K562 (cell line): ENCODE measurements around the gene HMCN1. TPM values are rescaled to one million over a fixed set of nuclear protein-coding genes. Genes with fewer than 3 reads are reported as not detected.

ENCODE experiments used
- ATAC-seq: fragments of 200-7000 bp; cut with Tn5 transposase; 3 replicates; pipeline ENCODE4 v1.9.1; 2020; ENCODE audit warnings: moderate library complexity
- BruUV-seq: library from RNA; stranded (reverse); fragments of 400-500 nt; replicated peaks from 2 replicates; lab custom pipeline; 2021; lab: Mats Ljungman, UMichigan
- CTCF ChIA-PET: fragments of 300-600 bp; formaldehyde crosslinking; extraction: SDS; loops from one replicate; lab custom pipeline; 2021; ENCODE audit warnings: low intra/inter-chr PET ratio; lab: Yijun Ruan, JAX
- POLR2A ChIA-PET: fragments of 300-600, 350-650 bp; sonication (Branson Sonifier 250); formaldehyde crosslinking; extraction: SDS; loops from one replicate; lab custom pipeline; 2021; ENCODE audit warnings: antibody characterized with exemption, inconsistent platforms; lab: Yijun Ruan, JAX
- DNase-seq, 4 experiments: peaks; one replicate each; pipeline versions ENCODE4 v3.0.0 to v3.0.0-alpha.2; 2011 to 2018; ENCODE audit warnings: low spot score in 3 of 4, mixed read lengths in 3 of 4; ENCODE audit errors: extremely low read depth in 1 of 4
- FAIRE-seq: peaks from 2 replicates; lab custom pipeline; 2011; peaks lifted over from hg19 to GRCh38; lab: Jason Lieb, UNC
- H2AFZ ChIP-seq: 2 replicates; pipeline ENCODE4 v1.6.0; 2011; ENCODE audit warnings: low read depth, low read length, control low read depth, inconsistent platforms
- H3K27ac ChIP-seq: fragments of 200-600 bp; 3 replicates; pipeline ENCODE4 v1.8.0; 2011; ENCODE audit warnings: low read depth, mild to moderate bottlenecking, control low read depth, inconsistent platforms, low read length, moderate library complexity, mixed read lengths; ENCODE audit errors: extremely low read depth
- H3K27me3 ChIP-seq, 2 experiments: fragments of 300-600 bp in 1 of 2; 2 replicates in 1 of 2; 3 replicates in 1 of 2; pipeline versions ENCODE4 v1.6.0 to v1.8.0; 2011; ENCODE audit warnings: inconsistent platforms in 2 of 2, low read length in 2 of 2, mild to moderate bottlenecking in 1 of 2, mixed read lengths in 1 of 2, moderate library complexity in 1 of 2; ENCODE audit not compliant: control insufficient read depth in 2 of 2, insufficient read depth in 2 of 2
- H3K36me3 ChIP-seq: fragments of 300-600 bp; 3 replicates; pipeline ENCODE4 v1.8.0; 2011; ENCODE audit warnings: mild to moderate bottlenecking, low read length, inconsistent platforms; ENCODE audit not compliant: control insufficient read depth, insufficient read depth
- H3K4me1 ChIP-seq, 2 experiments: fragments of 200-600 bp in 1 of 2; replicated peaks in 1 of 2; 2 replicates in 1 of 2; 3 replicates in 1 of 2; pipeline versions ENCODE4 v1.5.1 to v1.8.0; 2011; ENCODE audit warnings: inconsistent platforms in 2 of 2, low read length in 2 of 2, mild to moderate bottlenecking in 1 of 2, mixed read lengths in 1 of 2, moderate library complexity in 1 of 2; ENCODE audit not compliant: control insufficient read depth in 2 of 2, insufficient read depth in 2 of 2
- H3K4me2 ChIP-seq: 2 replicates; pipeline ENCODE4 v1.6.1; 2011; ENCODE audit warnings: low read length, control low read depth, inconsistent platforms, mixed read lengths; ENCODE audit not compliant: insufficient read depth
- H3K4me3 ChIP-seq: fragments of 200-600 bp; sonication (generic), shearing (Covaris generic); 2 replicates; pipeline ENCODE4 v1.5.1; 2016; ENCODE audit warnings: control low read depth, inconsistent platforms
- H3K79me2 ChIP-seq: fragments of 200-600 bp; 3 replicates; pipeline ENCODE4 v1.8.0; 2011; ENCODE audit warnings: low read length, inconsistent platforms; ENCODE audit not compliant: control insufficient read depth, insufficient read depth
- H3K9ac ChIP-seq, 2 experiments: 2 replicates each; pipeline versions ENCODE4 v1.6.0 to v1.6.1; 2011; ENCODE audit warnings: low read depth in 2 of 2, low read length in 2 of 2, control low read depth in 1 of 2, inconsistent platforms in 1 of 2, mild to moderate bottlenecking in 1 of 2, mixed read lengths in 1 of 2; ENCODE audit not compliant: insufficient read depth in 1 of 2
- H3K9me1 ChIP-seq: one replicate; pipeline ENCODE4 v1.6.0; 2011; ENCODE audit warnings: inconsistent platforms, mild to moderate bottlenecking, low read length, moderate library complexity; ENCODE audit not compliant: control insufficient read depth, insufficient read depth
- H3K9me3 ChIP-seq: replicated peaks from 2 replicates; pipeline ENCODE4 v1.5.1; 2011; ENCODE audit warnings: low read depth, low read length, inconsistent platforms; ENCODE audit not compliant: control insufficient read depth, insufficient read depth
- H4K20me1 ChIP-seq: replicated peaks from 2 replicates; pipeline ENCODE4 v1.6.1; 2011; ENCODE audit warnings: low read length, inconsistent platforms, mixed read lengths; ENCODE audit not compliant: control insufficient read depth, insufficient read depth
- BHLHE40 ChIP-seq: IDR thresholded peaks from 2 replicates; pipeline ENCODE4 v1.6.1; 2011; ENCODE audit warnings: low read length, improper control_type of control experiment
- CAMTA2 ChIP-seq: fragments of 250-450 bp; sonication (Bioruptor Pico); conservative IDR thresholded peaks from 2 replicates; pipeline ENCODE4 v1.5.1; 2022
- CBX8 ChIP-seq: fragments of 200-600 bp; sonication (generic); IDR thresholded peaks from 2 replicates; pipeline ENCODE4 v1.6.1; 2012; ENCODE audit warnings: borderline replicate concordance, mixed run types, low read depth, mild to moderate bottlenecking, moderate library complexity, mixed read lengths, low read length, control low read depth, inconsistent platforms; ENCODE audit not compliant: poor library complexity, severe bottlenecking; ENCODE audit errors: extremely low read depth
- DIDO1 ChIP-seq: fragments of 450-650 bp; IDR thresholded peaks from 2 replicates; pipeline ENCODE4 v1.6.1; 2016; ENCODE audit warnings: low read depth, missing biosample characterization, missing genetic modification characterization
- FOSL1 ChIP-seq: fragments of 200-800 bp; sonication (Bioruptor generic); conservative IDR thresholded peaks from 2 replicates; pipeline ENCODE4 v1.6.1; 2016; ENCODE audit warnings: missing genetic modification characterization, missing compliant biosample characterization
- L3MBTL2 ChIP-seq: fragments of 450-650 bp; IDR thresholded peaks from 2 replicates; pipeline ENCODE4 v1.6.1; 2016; ENCODE audit warnings: mild to moderate bottlenecking, moderate library complexity
- POLR2G ChIP-seq: fragments of 200-400 bp; formaldehyde crosslinking; IDR thresholded peaks from 2 replicates; pipeline ENCODE4 v1.6.1; 2017; ENCODE audit warnings: low read depth, mild to moderate bottlenecking, antibody characterized with exemption, low read length, moderate library complexity
- RBM14 ChIP-seq: fragments of 200-400 bp; formaldehyde crosslinking; IDR thresholded peaks from 2 replicates; pipeline ENCODE4 v1.6.1; 2018; ENCODE audit warnings: low read depth, mild to moderate bottlenecking, low read length, moderate library complexity, borderline replicate concordance; ENCODE audit not compliant: insufficient read depth
- RERE ChIP-seq: sonication (generic); formaldehyde crosslinking; IDR thresholded peaks from 2 replicates; pipeline ENCODE4 v1.8.0; 2023; ENCODE audit warnings: missing genetic modification reagents, mild to moderate bottlenecking, borderline replicate concordance
- ZBTB9 ChIP-seq: fragments of 450-650 bp; formaldehyde crosslinking; IDR thresholded peaks from 2 replicates; pipeline ENCODE4 v1.4.0; 2020; ENCODE audit warnings: mild to moderate bottlenecking, moderate library complexity
- ZNF311 ChIP-seq: fragments of 250-450 bp; sonication (Bioruptor Pico); IDR thresholded peaks from 2 replicates; pipeline ENCODE4 v1.4.0; 2020; ENCODE audit warnings: mild to moderate bottlenecking, moderate library complexity
- ZNF408 ChIP-seq: fragments of 250-450 bp; sonication (Bioruptor Pico); IDR thresholded peaks from 2 replicates; pipeline ENCODE4 v1.4.0; 2020; ENCODE audit warnings: low read depth, mild to moderate bottlenecking, moderate library complexity
- WGBS: fragments of 100-300 bp; shearing (Covaris generic); methylation state at CpG from one replicate; pipeline ENCODE4 v1.1.6; 2016; ENCODE audit warnings: low coverage, mixed read lengths; ENCODE audit not compliant: insufficient coverage; ENCODE audit errors: missing lambda C conversion rate; 5-methylcytosine and 5-hydroxymethylcytosine counted together
- in situ Hi-C: fragments of 300-500 bp; cut with MboI; formaldehyde crosslinking; loops from 4 replicates; pipeline ENCODE4 v1.15.0; 2018; ENCODE audit warnings: inconsistent platforms, mixed read lengths
- intact Hi-C: fragments of 100-400 bp; cut with micrococcal nuclease; formaldehyde crosslinking; loops from 2 replicates; pipeline ENCODE4 v1.14.2; 2022
- polyA plus RNA-seq, 8 experiments: library from polyadenylated mRNA; depleted of rRNA in 4 of 8; stranded (reverse) in 5 of 8; unstranded in 3 of 8; fragments of >200 nt; fragmentation: Nextera tagmentation in 2 of 8; fragmentation: Illumina TruSeq in 1 of 8; extraction: Ambion mirVana in 2 of 8; extraction: Trizol in 1 of 8; gene quantifications; 2 replicates each; pipeline versions ENCODE4 v1.2.1 to v1.2.3, GENCODE V29; 2011 to 2014; ENCODE audit warnings: inconsistent platforms in 1 of 8, missing spikeins in 1 of 8
- total RNA-seq, 7 experiments: library from RNA; depleted of rRNA in 6 of 7; stranded (reverse); fragments of >200 nt in 6 of 7; fragmentation: Illumina TruSeq in 2 of 7; extraction: Trizol in 2 of 7; gene quantifications; 2 replicates each; pipeline versions ENCODE4 v1.2.1 to v1.2.3, GENCODE V29; 2011 to 2021; ENCODE audit warnings: low replicate concordance in 1 of 7
- TF ChIP-seq, protein P1 (sequence below): fragments of 450-650 bp; formaldehyde crosslinking; IDR thresholded peaks from 2 replicates; pipeline ENCODE4 v1.4.0; 2022; ENCODE audit warnings: mild to moderate bottlenecking, moderate library complexity

HMCN1 gene
- total and polyA plus RNA-seq, 9 of the 15 experiments (the other 6 are each of a cell fraction or from before 2014, with no cell fraction given): 0.07 to 0.36 (median 0.21) TPM

DNA sequence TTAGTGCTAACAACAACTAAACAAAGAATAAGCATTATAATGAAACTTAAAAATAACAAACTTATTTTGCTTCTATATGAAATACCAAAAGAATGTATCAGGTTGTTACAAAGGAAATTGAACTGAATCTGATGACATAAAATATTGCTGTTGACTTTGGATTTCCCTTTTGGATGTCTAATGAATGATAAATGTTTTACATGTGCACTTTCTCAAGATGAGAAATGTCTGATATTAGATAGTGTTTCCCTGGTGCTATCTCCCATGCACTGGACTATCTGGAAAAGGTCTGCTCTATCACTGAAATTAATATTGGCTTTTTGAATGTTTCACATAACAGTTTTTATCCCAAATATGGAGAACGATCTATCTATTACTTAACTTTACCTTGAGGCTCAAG, 179.9 kb downstream of the HMCN1 start:
- in situ Hi-C loops (no loop called here), intact Hi-C loops (no loop called here)
- ATAC-seq: no peak
- no peak overlapping the region for H3K9ac ChIP-seq
- H3K9me1 ChIP-seq: no peaks in the 10 kb centered on the region
- ChIA-PET POLR2A (no interaction called here), CTCF (no interaction called here)
- no peak overlapping the region for H2AFZ ChIP-seq
- H3K36me3 ChIP-seq: no peaks in the 10 kb centered on the region
- DNase-seq: no peak
- no peak for FAIRE-seq
- BruUV-seq: no TSS peak
- no peak overlapping the region for H3K27ac ChIP-seq
- no peaks in the 10 kb centered on the region for H3K9me3 ChIP-seq
- no peaks in the 10 kb centered on the region for H3K27me3 ChIP-seq
- no peak overlapping the region for H3K4me2 ChIP-seq
- 9% methylated on average over 1 of the region's 1 CpG for WGBS
- H3K4me1 ChIP-seq: no peaks in the 10 kb centered on the region
- TF ChIP-seq DIDO1 (tag): no peak
- TF ChIP-seq FOSL1 (tag): no peak
- no peak for TF ChIP-seq CAMTA2
- no peak for TF ChIP-seq L3MBTL2
- no peak for TF ChIP-seq ZBTB9 (CRISPR knock-in tag)
- no peak for TF ChIP-seq ZNF311 (CRISPR knock-in tag)
- no peak for TF ChIP-seq ZNF408 (CRISPR knock-in tag)
- TF ChIP-seq CBX8: no peak
- no peak for TF ChIP-seq BHLHE40
- no peak for TF ChIP-seq RERE
- TF ChIP-seq POLR2G: no peak
- TF ChIP-seq RBM14: no peak
- TF ChIP-seq, protein P1, sequence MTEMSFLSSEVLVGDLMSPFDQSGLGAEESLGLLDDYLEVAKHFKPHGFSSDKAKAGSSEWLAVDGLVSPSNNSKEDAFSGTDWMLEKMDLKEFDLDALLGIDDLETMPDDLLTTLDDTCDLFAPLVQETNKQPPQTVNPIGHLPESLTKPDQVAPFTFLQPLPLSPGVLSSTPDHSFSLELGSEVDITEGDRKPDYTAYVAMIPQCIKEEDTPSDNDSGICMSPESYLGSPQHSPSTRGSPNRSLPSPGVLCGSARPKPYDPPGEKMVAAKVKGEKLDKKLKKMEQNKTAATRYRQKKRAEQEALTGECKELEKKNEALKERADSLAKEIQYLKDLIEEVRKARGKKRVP (CRISPR knock-in tag): no peak
- H4K20me1 ChIP-seq: no peaks in the 10 kb centered on the region
- no peaks in the 10 kb centered on the region for H3K79me2 ChIP-seq
- H3K4me3 ChIP-seq: no peak overlapping the region
